Osteocyte (in vitro differentiated cells): ENCODE measurements around the gene GLP2R. TPM values are rescaled to one million over a fixed set of nuclear protein-coding genes. Genes with fewer than 3 reads are reported as not detected.

Experiments used
- DNase-seq: peaks from one replicate; pipeline ENCODE4 v3.0.0; 2021; ENCODE audit warnings: mixed read lengths; ENCODE audit not compliant: unreplicated experiment; ENCODE audit errors: extremely low spot score
- H3K27ac Mint-ChIP-seq: one replicate; pipeline ENCODE4 v1.8.0; 2021; ENCODE audit warnings: mild to moderate bottlenecking, mixed read lengths; ENCODE audit not compliant: unreplicated experiment
- H3K27me3 Mint-ChIP-seq: one replicate; pipeline ENCODE4 v1.8.0; 2021; ENCODE audit warnings: mixed read lengths; ENCODE audit not compliant: unreplicated experiment
- H3K36me3 Mint-ChIP-seq: one replicate; pipeline ENCODE4 v1.8.0; 2021; ENCODE audit warnings: mixed read lengths; ENCODE audit not compliant: unreplicated experiment
- H3K4me1 Mint-ChIP-seq: one replicate; pipeline ENCODE4 v1.8.0; 2021; ENCODE audit warnings: mixed read lengths; ENCODE audit not compliant: unreplicated experiment
- H3K4me3 Mint-ChIP-seq: one replicate; pipeline ENCODE4 v1.8.0; 2021; ENCODE audit warnings: mild to moderate bottlenecking, moderate library complexity, mixed read lengths; ENCODE audit not compliant: unreplicated experiment
- H3K9me3 Mint-ChIP-seq: one replicate; pipeline ENCODE4 v1.8.0; 2021; ENCODE audit warnings: mixed read lengths; ENCODE audit not compliant: unreplicated experiment
- CTCF ChIP-seq: fragments of 200-600 bp; sonication (generic); IDR thresholded peaks from 2 replicates; pipeline ENCODE4 v1.5.0; 2021; ENCODE audit warnings: antibody characterized with exemption, mild to moderate bottlenecking, moderate library complexity
- total RNA-seq: library from RNA; stranded (reverse); gene quantifications from 2 replicates; pipeline ENCODE4 v1.2.1, GENCODE V29; 2021

The GLP2R gene
- total RNA-seq, 1 donor from 2014 or later = 3.2 TPM

DNA sequence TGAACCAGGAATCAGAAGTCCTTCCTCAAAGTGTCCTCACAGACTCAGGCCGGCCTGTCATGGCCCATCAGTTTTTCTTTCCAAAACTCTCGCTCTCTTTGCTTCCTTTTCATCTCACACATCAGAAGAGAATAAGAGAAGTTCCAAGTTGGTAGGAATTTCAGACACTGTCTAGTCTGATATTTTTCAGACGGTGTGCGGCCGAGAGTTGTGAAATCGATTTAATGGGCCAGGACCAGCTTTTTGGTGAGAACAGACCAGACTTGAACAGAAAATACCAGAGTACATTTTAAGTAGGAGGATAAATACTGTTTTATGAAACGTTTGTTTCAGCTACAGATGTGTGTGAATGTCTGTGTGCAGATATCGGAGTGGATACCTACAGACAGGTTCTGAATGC is 104.1 kb downstream of the GLP2R start:
- no peaks in the 10 kb centered on the region for H3K9me3 Mint-ChIP-seq
- no peak for TF ChIP-seq CTCF

DNA sequence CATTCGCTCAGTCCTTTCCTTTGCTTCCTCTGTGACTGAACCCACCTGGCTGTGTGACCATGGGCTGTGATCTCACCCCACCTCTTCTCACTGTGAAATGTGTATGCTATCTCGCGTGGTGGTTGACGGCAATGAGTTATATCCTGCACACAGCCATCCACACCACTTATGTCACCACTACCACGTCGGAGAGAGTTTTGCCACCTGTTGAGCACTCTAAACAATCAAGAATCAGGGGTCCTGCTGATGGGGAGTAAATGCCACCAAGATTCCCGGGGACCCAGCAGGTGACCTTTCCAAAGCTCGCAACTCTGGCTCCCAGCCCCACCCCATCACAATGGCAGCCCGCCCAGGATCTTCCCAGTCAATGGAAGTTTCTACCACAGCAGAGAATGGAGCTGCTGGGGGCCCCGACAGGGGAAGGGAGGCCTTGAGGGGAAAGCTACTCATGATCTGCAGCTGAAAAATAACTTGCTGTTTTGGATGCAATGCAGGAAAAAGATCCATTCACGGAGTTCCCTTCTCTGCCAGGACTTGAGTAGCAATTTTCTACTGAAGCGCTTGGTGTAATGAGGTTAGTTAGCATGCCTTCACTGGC is 105.5 kb downstream of the GLP2R start:
- H3K27me3 Mint-ChIP-seq = peaks cover 18% of the 10 kb centered on the region
- no peak overlapping the region for H3K4me3 Mint-ChIP-seq
- peaks cover 7% of the 10 kb centered on the region for H3K4me1 Mint-ChIP-seq
- no peak overlapping the region for H3K27ac Mint-ChIP-seq
- no peak for TF ChIP-seq CTCF
- no peak for DNase-seq
- peaks cover 2% of the 10 kb centered on the region for H3K36me3 Mint-ChIP-seq
- H3K9me3 Mint-ChIP-seq = no peaks in the 10 kb centered on the region

More for the DNA sequence above, 104.1 kb downstream of the GLP2R start:
- Mint-ChIP-seq H3K4me3 (no peak overlapping the region), H3K27me3 (peaks cover 21% of the 10 kb centered on the region), H3K4me1 (peaks cover 11% of the 10 kb centered on the region), H3K36me3 (peaks cover 2% of the 10 kb centered on the region), H3K27ac (no peak overlapping the region)
- DNase-seq = no peak

DNA sequence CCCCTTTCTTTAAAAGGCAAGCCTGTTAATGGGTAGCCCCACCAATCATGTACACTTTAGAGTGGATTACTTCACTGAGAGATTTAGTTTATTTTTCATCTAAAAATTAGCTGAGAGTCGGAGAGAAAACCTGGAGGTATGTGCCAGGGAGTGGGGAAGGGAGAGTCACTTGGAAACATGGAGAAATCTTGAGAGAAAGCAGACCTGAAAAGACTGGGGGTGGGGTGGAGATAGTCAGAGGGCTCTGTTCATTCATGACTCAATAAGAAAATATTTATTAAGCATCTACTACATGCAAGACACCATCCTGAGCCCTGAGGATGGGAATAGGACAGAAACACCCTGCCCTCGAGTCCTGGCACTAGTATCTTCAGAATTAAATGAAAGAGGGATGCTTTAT is 106.8 kb downstream of the GLP2R start:
- H3K27ac Mint-ChIP-seq = no peak overlapping the region
- H3K36me3 Mint-ChIP-seq = peaks cover 4% of the 10 kb centered on the region
- DNase-seq = no peak
- H3K9me3 Mint-ChIP-seq = no peaks in the 10 kb centered on the region
- peaks cover 18% of the 10 kb centered on the region for H3K27me3 Mint-ChIP-seq
- TF ChIP-seq CTCF = no peak
- H3K4me1 Mint-ChIP-seq = peaks cover 7% of the 10 kb centered on the region
- no peak overlapping the region for H3K4me3 Mint-ChIP-seq

GRCh38 chr17:9934331-9934730 is 108.6 kb downstream of the GLP2R start:
- no peak for TF ChIP-seq CTCF
- H3K27ac Mint-ChIP-seq = no peak overlapping the region
- H3K4me3 Mint-ChIP-seq = no peak overlapping the region
- no peak for DNase-seq
- no peaks in the 10 kb centered on the region for H3K9me3 Mint-ChIP-seq
- peaks cover 18% of the 10 kb centered on the region for H3K27me3 Mint-ChIP-seq
- no peaks in the 10 kb centered on the region for H3K4me1 Mint-ChIP-seq
- H3K36me3 Mint-ChIP-seq = peaks cover 4% of the 10 kb centered on the region

DNA sequence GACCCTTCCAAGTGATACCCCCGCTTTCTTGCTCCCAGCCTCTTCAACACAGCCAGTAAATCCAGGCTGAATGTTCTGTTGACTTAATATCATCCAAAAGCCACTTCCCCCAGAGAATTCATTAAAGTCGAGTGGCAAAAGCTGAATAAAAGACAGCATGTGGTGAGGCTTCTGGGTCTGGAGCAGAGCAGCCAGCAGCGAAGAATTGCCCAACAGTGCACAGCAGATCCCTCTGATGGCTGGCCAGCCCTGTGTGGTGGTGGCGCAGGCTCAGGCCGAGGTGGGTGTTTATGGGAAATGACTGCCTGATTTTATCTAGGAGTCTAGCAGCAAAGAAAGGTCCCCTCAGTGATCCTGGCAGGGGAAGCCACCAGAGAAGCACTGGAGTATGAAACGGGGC is 109.7 kb downstream of the GLP2R start:
- no peaks in the 10 kb centered on the region for H3K4me1 Mint-ChIP-seq
- no peak for DNase-seq
- H3K27ac Mint-ChIP-seq = no peak overlapping the region
- peaks cover 4% of the 10 kb centered on the region for H3K36me3 Mint-ChIP-seq
- no peak overlapping the region for H3K4me3 Mint-ChIP-seq
- no peaks in the 10 kb centered on the region for H3K9me3 Mint-ChIP-seq
- H3K27me3 Mint-ChIP-seq = peaks cover 11% of the 10 kb centered on the region
- TF ChIP-seq CTCF = no peak
